Measurements from ENCODE around the gene CCDC85B.

The CCDC85B gene

GRCh38 chr11:65887723-65888162, 2.7 kb upstream of the CCDC85B start:
- no peak for DNase-seq

- DNase-seq = peak; percentile 98
These were observed 2.2 kb upstream of the CCDC85B start, which contains the start of gene FIBP for GRCh38 chr11:65888163-65888814. Gene FIBP (minus strand): TSS chr11:65888471. CDS start chr11:65888418, 53 bp downstream.

GRCh38 chr11:65891219-65892136, 1.0 kb downstream of the CCDC85B start:
- peak; percentile 62 for DNase-seq

GRCh38 chr11:65892137-65892540, 1.7 kb downstream of the CCDC85B start:
- peak; percentile 59 for DNase-seq

- no peak for DNase-seq
These were observed 2.3 kb downstream of the CCDC85B start for GRCh38 chr11:65892661-65893317.

GRCh38 chr11:65894034-65894591, 3.6 kb downstream of the CCDC85B start:
- DNase-seq = peak; percentile 52

GRCh38 chr11:65895482-65895981, 5.1 kb downstream of the CCDC85B start:
- no peak for DNase-seq

GRCh38 chr11:65896034-65896999, 5.8 kb downstream of the CCDC85B start:
- no peak for DNase-seq

GRCh38 chr11:65897020-65897471, 6.6 kb downstream of the CCDC85B start:
- no peak for DNase-seq

- no peak for DNase-seq
These were observed 8.3 kb downstream of the CCDC85B start for GRCh38 chr11:65898656-65899355.

GRCh38 chr11:65899356-65900124, 9.1 kb downstream of the CCDC85B start:
- peak; percentile 88 for DNase-seq

GRCh38 chr11:65900125-65900898, 9.8 kb downstream of the CCDC85B start, which contains the start of gene FOSL1:
Gene FOSL1 (minus strand): TSS chr11:65900388. CDS start chr11:65900339, 49 bp downstream.
- peak; percentile 98 for DNase-seq

GRCh38 chr11:65900899-65901180, 10.4 kb downstream of the CCDC85B start:
- no peak for DNase-seq

- DNase-seq = no peak
These were observed 12.6 kb downstream of the CCDC85B start for GRCh38 chr11:65903068-65903481.

- DNase-seq = no peak
These were observed 13.2 kb downstream of the CCDC85B start for GRCh38 chr11:65903715-65904114.

GRCh38 chr11:65906602-65907001, 16.1 kb downstream of the CCDC85B start:
- DNase-seq = no peak

GRCh38 chr11:65907878-65908277, 17.4 kb downstream of the CCDC85B start:
- no peak for DNase-seq

- no peak for DNase-seq
These were observed 21.5 kb downstream of the CCDC85B start for GRCh38 chr11:65911682-65912568.
